ENCODE results near the gene EIF5.

The EIF5 gene

GRCh38 chr14:103310576-103311095 is 23.4 kb upstream of the EIF5 start:
- DNase-seq (ENCODE audit: low spot score): no peak

DNA sequence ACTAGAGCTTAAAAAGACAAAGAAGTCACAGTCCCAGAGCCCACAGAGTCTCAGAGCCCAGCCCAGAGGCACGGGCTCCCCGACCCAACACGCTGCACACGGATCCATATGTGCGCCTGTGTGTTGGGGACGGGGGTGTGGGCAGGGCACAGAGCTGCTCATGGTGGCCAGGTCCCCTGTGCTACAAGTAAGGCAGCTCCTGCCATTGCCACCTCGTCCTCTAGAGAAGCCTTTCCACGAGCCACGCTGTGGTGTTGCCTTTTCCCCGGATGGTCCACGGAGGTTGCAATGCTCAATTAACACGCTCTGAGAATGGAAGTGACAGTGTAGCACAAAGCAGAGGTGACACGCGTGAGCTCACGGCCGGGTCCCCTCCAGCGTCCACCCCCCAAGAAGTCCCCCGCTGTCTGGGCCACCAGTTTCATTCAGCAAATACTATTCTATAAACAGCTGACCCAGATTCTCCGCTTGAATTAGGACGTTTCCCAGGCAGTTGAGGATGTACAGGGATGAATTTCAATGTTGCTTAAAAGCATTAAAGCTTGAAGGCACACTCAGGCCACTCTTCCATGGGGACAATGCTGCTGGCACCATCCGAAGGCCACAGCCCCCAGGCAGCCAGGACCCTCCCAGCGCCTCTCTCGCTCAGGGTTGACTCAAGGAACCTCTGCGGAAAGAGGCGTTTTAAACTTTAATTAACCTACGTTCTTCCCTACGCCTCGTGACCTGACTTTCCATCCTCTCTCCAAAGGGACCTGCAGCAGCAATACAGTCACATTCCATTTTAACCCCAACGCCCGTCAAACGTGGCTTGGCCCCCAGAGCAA is 22.7 kb upstream of the EIF5 start:
- no peak for DNase-seq (ENCODE audit: low spot score)

- no peak for DNase-seq (ENCODE audit: low spot score)
Measured at GRCh38 chr14:103312006-103312635, 21.9 kb upstream of the EIF5 start.

DNA sequence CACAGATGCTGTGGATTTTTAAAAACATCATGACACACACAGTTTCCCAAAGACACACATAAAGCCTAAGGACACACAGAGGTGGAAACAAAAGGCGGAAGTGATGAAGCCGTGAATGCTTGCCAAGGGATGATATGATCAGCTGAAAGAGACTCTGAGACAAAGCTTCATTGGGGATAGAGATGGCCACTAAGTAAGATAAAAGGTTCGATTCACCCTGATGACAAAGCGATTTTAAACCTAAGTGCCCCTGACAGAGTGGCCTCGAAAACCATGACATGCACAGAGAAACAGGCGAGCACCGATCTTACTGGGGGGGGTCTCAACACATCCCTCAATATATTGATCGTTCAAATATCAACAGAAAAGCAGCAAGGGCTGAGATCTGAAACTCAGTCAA is 20.3 kb upstream of the EIF5 start:
- DNase-seq (ENCODE audit: low spot score): no peak

DNA sequence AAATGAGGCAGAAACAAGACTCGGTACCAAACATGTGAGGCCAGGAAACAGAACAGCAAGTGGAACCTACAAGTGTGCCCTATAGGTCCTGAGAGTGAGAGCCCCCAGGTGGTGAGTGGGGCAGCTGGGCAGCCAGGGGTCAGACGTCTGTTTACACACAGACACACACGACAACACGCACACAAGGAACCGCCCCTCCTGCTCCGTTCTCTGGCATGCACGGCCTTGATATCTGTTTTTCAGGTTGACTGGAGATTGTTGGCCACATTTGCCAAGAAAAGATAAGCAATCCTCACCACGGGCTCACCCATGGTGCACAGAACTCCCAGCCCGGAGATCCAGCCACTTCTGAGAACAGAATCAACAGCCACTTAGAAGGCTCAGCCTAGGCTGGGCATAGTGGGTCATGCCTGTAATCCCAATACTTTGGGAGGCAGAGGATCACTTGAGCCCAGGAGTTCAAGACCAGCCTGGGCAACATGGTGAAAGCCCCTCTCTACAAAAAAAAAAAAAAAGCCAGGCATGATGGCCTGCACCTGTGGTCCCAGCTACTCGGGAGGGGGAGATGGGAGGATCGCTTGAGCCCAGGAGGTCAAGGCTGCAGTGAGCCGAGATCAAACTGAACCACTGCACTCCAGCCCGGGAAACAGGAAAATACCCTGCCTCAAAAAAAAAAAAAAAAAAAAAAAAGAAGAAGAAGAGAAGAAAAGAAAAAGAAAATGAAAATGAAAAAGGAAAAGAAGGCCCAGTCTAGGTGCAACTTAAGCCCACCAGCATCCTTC is 19.4 kb upstream of the EIF5 start:
- no peak for DNase-seq (ENCODE audit: low spot score)

GRCh38 chr14:103315351-103315911 is 18.6 kb upstream of the EIF5 start:
- DNase-seq (ENCODE audit: low spot score): no peak

- no peak for DNase-seq (ENCODE audit: low spot score)
Measured at GRCh38 chr14:103315941-103316340, 18.1 kb upstream of the EIF5 start.

DNA sequence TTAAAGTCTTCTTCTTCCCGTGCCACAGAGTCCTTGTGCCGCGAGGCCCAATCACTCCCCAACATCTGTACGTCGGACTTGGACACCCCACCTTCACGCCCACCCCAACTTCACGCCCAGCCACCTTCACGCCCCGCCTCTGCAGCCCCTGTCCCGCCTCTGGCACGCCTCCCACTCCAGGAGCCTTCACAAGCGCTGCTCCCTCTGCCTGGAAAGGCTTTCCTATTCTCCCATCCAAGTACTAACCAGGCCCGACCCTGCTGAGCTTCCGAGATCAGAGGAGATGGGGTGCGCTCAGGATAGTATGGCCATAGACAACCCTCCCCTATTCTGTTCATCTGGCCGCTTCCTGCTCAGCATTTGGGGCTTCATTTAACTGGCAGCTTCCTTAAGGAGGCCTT is 17.3 kb upstream of the EIF5 start:
- no peak for DNase-seq (ENCODE audit: low spot score)

DNA sequence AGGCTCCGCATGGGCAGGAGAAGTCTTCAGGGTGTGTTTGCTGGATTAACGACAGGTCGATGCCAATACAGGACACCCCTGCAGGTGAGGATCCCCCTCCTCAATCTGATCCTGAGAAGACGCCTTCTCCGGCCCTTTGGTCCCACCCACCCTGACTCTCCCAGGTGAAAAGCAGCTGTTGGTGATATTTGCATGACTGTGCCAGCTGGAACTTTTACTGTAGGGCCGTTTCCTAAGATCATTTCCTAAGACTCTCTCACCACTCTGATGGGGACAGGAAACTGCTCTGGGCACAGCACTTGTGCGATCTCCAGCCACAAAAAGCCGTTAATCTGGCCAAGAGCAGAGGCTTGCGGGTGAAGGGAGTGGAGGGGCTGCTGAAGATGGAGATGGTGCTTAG is 16.8 kb upstream of the EIF5 start:
- no peak for DNase-seq (ENCODE audit: low spot score)

DNA sequence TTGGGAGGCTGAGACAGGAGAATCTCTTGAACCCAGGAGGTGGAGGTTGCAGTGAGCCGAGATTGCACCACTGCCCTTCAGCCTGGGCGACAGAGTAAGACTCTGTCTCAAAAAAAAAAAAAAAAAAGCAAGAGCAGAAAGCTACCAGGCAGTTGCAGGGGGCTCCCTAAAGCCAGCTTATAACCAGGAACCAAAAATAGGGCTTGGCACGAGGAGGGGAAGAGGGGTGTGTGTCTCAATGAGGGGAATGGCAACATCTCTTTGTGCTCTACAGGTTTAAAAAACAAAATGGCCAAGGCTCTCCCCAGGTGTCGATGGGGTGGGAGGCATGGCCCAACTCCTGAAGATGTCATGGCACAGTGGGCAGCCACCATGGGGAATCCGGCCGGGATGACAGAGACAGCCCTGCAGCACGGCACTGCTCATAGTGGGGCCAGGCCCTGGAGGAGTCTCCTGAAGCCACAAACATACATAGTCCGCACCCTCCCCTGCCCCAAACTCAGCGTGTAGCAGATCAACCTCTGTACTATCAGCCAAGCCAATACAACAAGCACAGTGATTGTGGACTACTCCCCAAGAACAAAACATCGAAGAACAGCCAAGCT is 16.0 kb upstream of the EIF5 start:
- DNase-seq (ENCODE audit: low spot score): no peak

- no peak for DNase-seq (ENCODE audit: low spot score)
Measured at GRCh38 chr14:103318750-103319419, 15.2 kb upstream of the EIF5 start.

DNA sequence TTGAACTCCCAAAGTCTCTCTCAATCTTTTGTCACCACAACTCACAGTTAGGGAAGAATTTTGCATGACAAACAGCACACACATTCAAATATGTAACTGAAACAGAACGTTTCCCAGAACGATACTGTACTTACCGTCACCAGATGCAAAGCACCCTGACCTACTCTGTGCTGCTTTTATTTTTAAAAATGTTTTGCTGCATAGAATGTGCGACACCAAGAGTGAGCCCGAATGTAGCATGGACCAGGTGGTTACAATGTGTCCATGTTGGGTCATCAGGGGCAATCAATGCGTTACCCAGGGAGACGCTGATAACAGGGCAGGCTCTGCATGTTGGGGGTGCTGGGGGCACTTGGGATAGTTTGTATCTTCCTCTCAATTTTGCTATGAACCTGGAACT is 14.6 kb upstream of the EIF5 start:
- DNase-seq (ENCODE audit: low spot score): no peak

DNA sequence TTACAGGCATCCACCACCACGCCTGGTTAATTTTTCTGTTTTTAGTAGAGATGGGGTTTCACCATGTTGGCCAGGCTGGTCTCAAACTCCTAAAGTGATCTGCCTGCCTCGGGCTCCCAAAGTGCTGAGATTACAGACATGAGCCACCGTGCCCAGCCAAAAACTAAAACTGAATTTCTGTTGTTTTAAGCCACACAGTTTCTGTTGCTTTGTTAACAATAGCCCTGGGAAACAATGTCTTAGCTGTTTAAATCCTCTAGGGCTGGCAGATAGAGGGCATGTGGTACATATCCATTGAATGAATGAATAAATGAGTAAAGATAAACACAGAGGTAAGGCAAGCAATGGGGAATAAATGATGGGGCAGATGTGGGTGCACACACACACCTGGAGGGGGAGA is 8.0 kb upstream of the EIF5 start:
- no peak for DNase-seq (ENCODE audit: low spot score)

- no peak for DNase-seq (ENCODE audit: low spot score)
Measured at GRCh38 chr14:103328941-103329340, 5.1 kb upstream of the EIF5 start.

- no peak for DNase-seq (ENCODE audit: low spot score)
Measured at GRCh38 chr14:103329401-103330347, 4.4 kb upstream of the EIF5 start.

- no peak for DNase-seq (ENCODE audit: low spot score)
Measured at GRCh38 chr14:103330536-103330935, 3.5 kb upstream of the EIF5 start.

DNA sequence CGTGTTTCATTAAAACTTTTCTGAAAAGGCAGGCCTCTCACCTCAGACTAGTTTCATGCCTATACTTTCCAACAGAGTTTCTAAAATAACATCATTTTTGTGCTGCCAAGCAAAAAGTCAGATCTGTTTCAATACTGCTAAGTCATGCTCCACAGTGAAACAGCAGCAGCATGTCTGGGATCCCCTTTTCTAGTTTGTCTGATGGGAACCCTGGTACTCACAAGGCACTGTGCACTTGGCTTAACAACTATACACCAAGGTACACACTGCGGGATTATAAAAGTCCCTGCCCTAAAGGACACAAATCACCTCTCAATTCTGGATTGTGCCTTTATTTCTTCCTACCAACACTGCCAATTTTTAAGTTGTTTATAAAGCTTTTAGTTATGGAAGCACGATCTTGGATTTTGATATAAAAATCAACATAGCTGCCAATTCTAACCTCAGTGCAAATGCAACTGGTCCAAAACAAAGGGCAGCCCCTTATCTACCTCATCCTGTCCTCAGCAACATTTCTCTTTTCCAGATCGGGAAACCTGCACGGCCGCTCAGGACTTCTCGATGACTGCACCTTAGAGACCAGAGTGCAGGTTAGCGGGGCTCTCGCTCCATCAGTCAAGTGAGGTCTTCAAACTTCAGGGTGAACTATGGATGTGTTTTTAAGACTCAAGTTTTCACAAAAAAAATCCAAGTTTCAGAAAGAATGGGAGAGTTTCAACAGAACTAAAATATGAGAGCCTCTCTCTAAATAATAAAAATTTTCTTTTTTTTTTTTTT is 1.7 kb upstream of the EIF5 start:
- no peak for DNase-seq (ENCODE audit: low spot score)

DNA sequence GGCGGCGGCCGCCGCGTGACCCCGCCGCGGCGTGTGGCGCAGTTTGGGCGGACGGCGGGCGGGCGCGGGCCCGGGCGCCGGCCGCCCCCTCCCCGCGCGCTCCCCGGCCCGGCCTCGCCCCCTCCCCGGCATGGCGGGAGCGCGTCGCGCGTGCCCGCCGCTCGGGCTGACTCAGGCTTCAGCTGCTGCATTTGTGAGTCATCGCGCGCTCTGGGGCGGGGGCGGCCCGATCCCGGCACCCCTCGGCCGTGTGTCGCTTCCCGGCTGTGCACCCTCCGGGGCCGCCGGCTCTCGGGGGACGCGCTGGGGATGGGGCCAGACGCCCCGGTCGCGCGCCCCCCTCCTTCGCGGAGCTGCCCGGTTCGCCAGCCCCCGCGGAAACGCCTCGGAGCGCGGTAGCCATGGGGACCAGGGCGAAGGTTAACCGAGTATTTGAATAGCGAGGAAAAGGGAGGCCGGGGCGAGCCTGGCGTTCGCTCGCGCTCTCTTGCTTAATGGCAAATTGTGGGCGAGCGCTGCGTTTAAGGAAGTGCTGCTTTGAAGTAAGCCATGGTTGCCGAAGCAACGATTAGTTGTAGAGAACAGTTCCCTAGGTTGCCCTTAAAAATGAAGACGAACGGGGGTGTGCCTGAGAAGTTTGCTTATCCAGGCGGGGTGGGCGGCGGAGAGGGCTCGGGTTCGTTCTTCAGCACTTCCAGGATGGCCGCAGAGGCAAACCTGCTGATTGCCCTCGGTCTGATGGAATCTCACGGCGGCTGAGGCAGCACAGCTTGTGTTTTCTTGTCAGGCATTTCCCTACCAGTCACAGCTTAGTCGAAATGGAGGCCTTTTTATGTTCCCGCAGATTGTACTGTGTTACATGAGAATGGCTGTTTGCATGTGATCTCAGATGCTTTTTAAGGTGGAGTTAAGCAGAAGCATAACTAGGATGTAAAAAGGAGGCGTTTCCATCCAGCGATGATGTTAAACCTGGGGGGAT is 896 bp downstream of the EIF5 start:
- peak; percentile 54 for DNase-seq (ENCODE audit: low spot score)
